Activated gamma-delta T cell (primary cell): ENCODE measurements around the gene NUCB2.

Source experiments
- DNase-seq: peaks from one replicate; lab custom pipeline; 2025; lab: John Stamatoyannopoulos, UW

The NUCB2 gene

DNA sequence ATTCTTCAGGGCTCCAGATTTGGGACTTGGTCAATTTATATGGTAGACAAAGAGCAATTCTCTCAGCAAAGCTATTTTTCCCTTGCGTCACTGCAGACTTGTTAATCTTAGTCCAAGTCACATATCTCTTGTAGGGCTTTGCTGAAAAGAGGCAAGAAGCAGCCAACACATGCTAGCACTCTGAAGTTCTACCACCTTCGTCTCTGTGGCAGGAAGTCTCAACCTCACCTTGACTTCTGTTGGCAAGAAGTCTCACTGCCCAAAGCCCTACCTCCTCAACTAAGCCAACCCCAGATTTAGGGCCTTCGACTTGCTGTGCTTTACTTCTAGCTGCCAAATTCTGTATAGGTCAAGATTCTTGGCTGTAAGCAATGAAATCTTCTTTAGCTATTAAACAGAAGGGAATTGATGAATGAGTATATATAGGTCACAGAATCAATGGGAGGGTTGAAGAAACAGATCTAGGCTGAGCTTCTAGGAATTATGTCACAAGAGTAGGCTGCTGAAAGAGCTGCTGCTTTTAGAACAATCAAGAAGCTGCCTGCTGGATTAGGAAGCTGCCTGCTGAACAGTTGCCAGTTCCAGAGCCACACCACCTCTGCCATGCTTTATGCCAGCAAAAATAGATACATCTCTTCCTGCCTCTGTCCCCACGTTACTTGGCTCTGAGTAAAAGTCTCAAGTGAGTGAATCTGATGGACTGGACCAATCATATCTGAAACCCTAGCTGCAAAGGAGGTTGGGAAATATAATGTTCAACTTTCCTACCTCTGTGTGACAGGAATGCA is 57.5 kb downstream of the NUCB2 start:
- no peak for DNase-seq

DNA sequence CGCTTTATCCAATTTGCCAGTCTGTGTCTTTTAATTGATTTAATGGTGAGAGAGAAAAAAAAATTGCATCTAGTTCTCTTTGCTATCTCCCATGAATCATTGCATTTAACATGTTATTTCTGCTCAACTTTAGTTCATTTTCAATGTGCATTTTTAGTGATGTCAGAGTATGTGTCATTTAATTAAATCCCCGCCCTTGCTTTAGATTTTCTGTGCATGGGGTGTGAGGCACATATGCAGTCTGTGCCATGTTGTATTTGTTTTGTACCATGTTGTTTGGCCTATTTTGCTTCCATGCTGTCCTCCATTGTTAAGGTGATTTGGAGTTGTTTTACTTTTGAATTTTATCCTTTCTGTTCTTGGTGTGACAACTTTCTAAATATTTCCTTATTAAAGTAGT is 66.7 kb downstream of the NUCB2 start:
- DNase-seq: no peak

DNA sequence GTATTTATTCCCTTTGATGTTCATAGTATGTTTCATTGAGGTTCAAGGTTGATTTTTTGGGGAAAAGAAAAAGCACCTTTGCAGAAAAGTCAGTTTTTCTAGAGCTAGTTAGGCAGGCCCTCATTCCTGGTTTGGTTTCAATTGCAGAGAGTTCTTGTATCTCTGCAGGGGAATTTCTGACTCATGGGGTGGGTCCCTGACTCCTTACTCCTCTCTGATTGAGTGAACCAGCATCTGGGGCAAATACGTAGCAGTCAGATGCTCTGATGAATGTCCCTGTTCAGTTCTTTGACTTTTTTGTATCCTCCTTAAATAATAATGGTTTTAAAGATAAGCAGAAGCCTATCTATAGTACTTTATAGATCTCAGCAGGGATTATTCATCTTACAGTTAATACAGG is 67.4 kb downstream of the NUCB2 start:
- no peak for DNase-seq

DNA sequence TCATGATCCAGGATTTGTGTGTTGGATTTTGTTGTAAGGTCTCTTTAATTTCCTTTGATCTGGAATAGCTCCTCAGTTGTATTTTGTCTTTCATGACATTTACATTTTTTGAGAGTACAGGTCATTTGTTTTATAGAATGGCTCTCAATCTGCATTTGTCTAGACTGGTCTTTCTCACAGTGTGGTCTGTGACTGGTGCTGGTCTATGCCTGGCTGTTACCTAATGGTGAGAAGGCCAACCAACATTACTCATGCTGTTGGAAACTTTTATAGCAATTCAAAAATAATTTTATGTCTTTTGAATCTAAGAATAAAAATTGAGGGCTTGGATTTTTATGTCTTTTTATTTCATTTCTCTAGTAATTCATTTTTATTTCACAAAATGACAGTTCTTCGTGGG is 71.1 kb downstream of the NUCB2 start:
- no peak for DNase-seq

DNA sequence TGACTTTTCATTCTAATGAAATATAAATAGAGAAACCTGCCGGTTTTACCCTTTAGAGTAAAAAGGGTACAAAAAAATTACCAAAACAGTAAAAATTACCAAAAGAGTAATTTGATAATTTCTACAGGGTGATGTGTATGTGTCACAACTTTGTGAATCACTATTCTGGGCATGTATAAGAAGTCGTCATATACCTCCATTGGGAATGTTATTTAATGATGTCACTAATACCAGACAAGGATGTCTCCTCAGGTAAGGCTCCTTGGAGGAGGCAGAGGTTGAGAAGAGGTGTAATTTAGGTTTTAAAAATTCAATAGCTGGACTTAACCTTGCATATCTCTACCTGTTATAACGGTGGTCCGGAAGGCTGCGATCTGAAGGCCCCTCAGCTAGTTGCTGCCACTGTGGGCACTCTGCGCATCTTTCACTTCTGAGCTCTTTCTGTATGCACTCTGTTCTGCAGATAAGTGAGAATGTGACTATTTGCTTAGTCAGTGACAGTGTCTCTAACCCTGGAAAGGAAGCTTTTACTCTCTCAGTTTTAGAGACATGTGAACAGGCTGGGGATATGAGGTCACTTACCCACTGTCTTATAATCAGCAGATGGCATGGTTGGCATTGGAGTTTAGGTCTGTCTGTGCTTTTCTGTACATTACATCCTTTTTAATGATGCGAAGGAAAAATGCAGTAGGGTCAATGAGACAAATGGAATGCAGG is 74.1 kb downstream of the NUCB2 start:
- no peak for DNase-seq

DNA sequence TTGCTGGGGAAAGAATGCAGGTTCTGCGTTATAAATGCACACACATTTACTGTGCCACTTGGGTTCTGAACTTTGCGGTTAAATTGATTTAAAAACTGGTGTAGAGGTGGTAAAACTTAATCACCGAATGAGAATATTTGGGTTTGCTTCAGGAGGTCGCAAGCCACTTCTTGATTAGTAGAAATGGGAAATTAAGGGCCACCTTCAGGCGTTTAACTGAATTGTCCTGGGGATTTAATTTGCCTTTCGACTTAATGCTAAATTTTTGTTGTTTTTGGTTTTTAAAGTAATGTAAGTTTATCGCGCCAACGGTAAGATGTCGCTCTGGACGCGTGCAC is 74.6 kb downstream of the NUCB2 start:
- no peak for DNase-seq

DNA sequence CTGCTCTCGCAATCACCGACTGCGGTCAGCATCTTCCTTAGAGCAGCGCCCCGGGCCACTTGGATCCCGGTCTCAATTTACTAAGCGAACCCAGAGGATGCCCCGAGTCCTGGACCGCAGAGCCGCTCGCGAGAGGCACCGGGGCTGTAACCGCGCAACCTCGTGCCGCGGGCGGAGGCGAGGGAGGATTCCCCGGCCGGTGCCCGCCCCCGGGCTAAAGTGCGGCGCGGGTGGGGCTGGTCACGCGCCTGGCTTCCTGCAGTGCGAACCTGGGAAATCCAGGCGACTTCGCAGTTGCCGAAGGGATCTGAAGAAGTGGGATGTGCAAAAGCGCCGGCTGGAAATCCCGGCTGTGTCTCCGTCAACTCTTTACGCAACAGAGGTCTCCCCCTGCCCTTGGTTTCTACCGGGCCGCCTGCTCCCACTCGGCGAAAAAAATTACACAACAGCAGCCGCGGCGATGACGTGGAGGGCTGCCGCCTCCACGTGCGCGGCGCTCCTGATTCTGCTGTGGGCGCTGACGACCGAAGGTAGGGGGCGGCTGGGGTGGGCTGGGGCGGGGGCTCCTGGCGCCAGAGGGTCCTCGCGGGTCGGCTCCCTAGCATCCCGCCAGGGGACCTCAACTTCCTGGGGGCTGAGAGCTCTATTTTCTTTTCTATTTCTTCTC is 75.1 kb downstream of the NUCB2 start, which contains the start of gene NCR3LG1:
Gene NCR3LG1 (plus strand): TSS at position 291 of the 667 bp plus-strand sequence. CDS start 170 bp downstream, at position 461.
- DNase-seq: peak; percentile 66

DNA sequence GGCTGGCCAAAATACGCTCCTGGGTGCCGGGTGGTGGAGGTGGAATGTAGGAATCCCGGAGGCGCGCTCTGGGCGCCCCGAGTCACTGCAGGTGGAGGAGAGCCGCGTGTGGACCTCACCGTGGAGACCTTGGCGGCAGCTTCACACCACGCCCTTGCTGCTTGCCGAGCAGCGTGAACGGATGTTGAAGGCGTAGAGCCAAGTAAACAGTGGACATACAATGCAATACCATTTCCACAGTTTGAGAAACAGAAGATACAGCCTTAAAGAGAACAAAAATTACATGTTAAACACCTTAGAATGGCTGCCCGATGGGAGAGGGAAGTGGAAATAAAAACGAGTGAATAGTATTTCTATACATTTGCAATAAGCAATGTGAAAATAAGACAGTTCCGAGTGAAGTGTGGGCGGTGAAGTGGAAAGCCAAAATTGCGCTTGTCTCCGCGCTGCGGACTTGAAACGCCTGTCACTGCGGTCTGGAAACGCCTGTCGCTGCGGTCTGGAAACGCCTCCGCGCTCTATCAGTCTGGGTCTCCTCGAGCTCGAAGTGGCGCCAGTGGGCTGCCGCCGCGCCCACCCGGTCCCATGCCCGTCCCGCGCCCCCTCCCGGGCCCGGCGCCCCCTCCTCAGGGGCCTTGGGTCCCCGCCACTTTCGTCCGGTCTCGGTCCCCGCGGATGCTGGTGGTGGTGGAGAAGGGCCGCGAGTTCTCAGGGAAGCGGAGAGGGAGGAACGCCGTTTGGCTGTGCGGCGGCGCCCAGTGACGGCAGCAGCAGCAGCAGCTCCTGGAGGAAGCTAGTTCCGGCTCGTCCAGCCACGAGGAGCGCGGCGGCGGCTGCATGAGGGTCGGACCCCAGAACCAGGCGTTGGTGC is 76.6 kb downstream of the NUCB2 start:
- peak; percentile 40 for DNase-seq

DNA sequence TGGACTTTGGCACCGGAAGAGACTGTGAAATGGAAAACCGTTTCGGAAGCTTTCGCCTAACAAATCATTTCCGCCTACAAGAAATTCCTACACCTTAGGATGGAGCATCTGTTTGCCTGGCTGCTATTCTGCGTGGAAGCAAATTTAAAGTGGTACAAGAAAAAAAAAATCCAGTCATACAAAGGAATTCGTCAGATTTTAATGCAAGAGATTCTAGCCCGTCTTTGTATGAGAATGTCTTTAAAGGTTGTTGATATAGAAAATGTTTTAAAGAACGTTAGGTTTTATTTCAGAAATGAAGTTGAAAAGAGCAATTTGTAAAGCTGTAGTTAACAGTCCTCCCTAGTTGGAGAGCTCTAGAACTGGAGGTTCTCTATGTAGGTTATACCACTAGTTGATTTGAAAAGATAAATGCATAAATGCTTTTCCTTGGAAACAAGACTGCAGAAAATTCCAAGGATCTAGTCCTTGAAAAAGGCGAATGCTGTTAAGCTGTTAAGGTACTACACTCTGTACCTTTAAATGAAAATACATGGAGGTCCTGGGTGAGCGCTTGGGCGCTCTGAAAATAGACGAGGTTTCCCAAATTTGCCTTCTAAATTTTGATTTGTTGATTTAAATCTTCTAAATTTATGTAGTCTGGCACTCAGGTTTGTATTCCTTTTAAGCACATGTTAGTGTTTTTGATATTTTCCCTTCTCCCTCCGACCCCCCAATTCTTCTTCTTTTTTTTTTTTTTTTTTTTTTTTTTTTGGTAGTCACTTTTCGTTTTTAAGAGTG is 77.5 kb downstream of the NUCB2 start:
- no peak for DNase-seq

DNA sequence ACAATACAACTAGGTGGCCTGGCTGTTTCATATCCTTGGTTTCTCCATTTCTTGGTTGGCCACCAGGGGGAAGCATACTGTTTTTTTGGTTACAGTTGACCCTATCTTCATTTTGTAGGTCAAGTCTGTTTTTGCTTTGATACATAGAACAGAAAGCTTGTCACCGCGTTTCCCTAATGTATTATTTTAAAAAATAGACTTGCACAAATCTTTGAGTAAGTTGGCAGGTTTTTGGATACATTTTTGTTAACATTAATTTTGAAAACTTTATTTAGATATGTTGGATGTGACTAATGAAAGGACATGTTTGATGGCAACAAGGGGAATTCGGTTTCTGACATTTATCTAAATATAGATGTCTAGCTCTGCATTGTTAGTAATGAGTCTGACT is 78.1 kb downstream of the NUCB2 start:
- no peak for DNase-seq

DNA sequence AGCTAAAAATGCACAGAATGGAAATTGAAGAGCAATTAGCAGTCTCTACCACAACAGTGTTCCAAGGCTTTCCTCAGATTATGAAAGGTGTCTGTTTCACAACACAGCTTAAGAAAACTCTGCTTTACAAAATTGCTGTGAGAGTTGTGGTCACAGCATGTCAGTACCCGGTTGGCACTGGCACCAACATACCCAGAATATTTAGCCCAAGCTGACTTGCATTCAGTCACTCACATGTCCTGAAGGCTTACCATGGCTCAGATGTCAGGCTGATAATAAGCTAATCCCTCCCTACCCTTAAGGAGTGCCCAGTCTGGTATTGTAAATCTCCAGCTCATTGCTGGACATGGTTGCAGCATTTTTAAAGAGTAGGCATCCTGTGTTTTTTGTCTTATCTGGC is 90.0 kb downstream of the NUCB2 start:
- no peak for DNase-seq

DNA sequence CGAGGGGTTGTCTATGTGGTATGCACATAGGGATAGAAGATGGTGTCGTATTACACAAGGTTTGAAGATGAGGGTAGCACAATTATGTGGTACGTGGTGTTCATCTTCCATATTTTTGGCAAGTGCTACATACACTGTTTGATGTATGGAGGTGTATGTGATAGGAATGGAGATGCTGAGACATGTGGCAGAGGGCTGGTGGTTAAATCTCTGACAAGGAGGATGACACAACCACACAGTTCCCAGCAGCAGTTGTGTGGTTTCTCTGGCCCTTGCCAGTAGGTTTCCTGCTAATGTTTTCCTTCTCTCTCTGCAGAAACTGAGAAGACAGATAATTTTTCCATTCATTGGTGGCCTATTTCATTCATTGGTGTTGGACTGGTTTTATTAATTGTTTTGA is 92.0 kb downstream of the NUCB2 start:
- no peak for DNase-seq

DNA sequence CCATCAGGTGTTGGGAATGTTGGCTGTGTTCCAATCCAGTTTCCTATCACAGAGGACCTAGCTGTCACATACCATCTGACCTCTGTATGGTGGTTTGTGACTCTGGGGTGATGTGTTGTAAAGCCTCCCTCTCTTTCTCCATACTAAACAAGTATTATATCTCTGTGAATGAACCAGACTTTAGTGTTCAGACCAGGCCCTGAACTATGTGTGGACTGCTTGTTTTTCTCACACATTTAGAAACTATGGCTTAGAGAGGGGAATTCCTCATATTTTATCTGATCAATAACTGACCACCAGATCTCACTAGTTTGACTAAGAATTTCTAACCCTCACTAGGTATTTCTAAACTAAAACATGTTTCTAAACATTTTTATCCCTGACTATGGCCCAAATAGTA is 92.6 kb downstream of the NUCB2 start:
- no peak for DNase-seq

DNA sequence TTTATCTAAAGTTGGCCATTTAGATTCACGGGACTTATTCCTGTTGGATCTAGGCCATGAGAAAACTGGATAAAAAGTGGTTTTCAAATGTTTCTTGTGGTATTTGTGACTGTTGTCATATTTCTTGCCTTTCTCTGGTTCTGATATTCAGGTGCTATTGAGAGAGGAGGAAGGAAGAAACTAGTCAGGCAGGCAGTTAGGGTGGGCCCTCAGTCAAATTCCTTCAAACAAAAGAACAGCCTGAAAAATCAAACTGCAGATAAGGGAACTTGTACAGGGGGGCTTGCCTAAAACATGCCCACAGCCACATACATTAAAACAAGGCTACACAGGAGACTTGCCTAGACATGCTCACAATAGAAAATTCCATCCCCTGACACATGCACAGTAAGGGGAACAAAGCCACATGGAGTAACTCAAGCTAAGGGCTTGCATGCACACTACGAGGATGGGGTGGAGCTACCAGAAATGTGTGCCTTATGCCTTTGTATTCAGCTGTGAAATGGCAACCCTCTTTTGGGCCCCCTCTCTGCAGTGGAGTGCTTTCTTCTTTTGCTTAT is 93.2 kb downstream of the NUCB2 start:
- DNase-seq: no peak

DNA sequence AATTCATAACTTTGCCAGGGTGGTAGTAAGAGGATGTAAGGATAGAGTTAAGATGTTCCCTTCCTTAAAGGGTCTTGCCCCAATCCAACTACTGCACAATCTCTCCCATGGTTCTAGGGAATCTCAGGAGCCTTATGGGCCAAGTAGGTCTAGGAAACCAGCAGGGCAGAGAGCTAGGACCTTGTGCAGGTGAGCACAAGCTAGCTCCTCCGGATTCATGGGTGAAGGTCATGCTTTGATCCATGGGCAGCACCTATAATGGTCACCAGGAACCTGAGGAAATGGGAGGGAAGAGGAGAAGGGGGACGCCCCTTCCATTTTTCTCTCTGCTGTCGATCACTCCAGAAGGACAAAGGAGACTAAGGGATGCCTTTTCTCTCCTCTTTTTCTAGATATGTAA is 95.1 kb downstream of the NUCB2 start:
- DNase-seq: no peak

DNA sequence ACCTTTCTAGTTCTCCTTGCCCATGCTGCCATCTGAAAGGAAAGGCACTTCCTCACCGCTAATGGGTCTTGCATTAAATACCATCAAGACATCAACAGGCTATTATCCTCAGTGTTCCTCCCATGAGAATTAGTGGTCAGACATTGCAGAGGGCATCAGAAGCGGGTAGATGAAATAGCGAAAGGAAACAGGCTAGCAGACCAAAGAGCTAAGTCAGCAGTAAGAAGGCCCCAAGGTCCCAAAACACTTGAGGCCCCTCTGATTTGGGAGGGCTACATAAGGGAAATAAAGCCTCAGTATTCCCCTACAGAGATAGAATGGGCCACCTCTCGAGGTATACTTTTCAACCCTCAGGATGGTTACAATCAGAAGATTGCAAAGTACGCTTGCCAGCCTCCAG is 99.0 kb downstream of the NUCB2 start:
- no peak for DNase-seq

DNA sequence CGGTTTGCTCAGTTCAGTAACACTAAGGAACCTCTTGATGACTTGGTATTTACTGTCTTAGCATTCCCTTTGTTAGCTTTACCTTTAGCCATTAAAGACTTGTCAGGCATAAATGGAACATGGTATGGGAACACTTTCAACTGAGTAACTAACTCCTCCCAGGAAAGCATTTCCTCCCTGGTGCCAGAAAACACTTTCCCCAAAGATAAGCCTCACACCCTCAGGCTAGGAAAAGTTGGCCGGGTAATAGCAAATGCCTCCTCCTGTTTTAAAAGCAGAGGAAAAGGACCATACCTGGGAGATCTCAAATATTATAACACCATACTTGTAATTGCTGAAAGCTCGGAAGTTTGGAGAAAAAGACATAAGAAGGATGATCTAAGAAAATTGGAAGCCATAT is 100.0 kb downstream of the NUCB2 start:
- no peak for DNase-seq

DNA sequence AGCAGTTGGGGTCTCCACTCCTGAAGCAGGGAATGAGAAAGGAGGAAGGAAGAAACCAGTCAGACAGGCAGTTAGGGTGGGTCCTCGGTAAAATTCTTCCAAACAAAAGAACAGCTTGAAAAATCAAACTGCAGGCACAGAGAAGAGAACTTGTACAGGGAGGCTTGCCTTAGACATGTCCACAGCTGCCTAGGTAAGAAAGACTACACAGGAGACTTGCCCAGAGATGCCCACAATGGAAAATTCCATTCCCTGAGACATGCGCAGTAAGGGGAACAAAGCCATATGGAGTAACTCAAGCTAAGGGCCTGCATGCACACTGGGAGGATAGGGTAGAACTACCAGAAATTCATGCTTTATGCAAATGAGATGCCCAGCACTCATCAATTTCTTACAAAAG is 102.1 kb downstream of the NUCB2 start:
- DNase-seq: no peak

DNA sequence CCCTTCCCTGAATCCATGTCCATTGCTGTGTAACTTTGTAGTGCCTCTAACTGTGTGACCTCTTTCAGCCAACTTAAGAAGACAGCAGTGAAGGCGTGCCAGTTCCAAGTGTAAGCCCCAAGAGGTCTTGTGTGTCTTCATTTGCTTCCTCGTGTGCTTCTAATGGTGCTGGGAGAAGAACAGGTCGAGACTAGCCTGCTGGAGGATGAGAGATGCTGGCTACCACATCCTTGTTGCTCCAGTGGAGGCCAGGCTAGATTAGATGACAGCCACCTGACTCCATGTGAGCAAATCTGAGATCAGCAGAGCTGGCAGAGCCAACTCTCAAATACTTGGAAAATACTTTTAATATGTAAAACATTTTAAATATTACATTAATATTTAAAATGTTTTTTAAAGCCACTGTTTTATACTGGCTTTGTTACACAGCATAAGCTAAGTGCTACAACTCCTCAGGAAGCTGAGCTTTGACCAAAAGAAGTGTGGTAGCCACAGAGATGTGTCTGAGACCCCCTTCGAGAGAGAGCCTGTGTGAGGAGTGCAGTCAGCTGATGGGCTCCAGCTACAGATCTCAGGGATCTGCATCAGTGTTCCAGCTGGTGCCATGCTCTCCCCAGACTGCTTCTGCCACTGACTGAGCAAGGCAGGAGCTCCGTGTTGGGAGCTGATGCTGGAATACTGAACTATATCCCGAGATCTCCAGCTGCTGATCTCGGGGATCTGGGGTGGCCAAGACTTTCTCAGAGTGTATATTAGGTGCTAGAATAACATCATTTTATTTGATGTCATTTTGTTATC is 103.0 kb downstream of the NUCB2 start:
- no peak for DNase-seq

DNA sequence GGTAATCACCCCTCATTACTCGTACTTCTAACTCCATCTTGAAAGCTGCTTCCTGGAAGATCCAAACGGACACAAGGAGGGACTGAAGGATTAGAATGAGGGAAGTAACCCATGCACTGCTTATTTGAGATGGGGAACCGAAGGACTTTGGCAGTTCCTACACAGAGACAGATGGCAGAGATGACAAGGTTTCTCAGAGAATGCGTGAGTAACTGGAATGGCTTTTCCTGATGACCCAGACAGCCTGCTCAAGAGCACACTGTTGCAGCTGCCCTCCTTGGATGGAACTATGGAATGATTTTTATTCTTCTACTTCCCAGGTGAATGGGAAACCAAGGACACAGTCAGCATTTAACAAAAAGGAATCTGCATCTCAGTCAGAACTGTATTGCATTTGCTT is 104.6 kb downstream of the NUCB2 start:
- DNase-seq: no peak
